ENCODE data around the gene CD59. TPM values are rescaled to one million over a fixed set of nuclear protein-coding genes. Genes with fewer than 3 reads are reported as not detected.
A peak's percentile ranks its signal among the peaks of the same experiment; 100 is the strongest.

Gene CD59
- total and polyA plus RNA-seq, 2 of the 13 experiments (the other 11 are each of a cell fraction or from before 2014, with no cell fraction given): 127 to 289 TPM

DNA sequence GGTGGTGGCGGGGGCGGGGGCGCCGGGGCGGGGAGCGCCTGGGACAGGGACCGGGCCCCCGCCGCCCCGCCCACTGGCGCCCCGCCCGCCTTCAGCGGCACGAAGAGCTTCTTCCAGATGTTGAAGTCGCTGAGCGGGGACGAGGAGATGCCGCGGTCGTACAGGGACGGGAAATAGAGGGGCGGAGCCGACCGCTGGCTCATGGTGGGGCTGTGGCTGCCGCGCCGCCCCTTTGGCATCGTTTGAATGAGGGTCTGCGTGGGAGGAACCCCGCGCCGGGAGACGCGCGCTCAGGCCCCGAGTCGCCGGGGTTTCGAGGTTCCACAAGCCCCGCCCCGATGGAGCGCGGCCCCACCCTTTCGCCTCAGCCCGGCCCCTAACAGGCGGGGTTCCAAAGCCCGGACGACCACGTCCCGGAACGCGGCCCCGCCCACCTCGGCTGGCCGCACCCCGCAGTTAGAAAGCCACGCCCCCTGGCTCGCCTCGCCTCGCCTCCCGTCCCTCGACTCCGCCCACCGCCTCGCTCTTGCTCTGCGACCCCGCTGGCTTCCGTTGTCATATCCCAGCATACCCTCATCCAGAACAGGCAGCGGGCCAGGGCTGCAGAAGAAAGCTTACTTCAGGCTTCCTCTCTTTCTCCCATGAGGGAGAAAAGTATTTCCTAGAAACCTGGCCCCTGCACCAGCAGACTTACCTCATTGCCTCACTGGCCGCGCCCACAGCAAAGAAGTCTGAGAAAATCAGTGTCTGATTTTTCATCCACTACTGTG is 35.5 kb downstream of the CD59 start, which contains the start of gene C11orf91 (continued):
- peak; percentile 76; the same call in 1 of the 2 replicates for TF ChIP-seq REPIN1 (CRISPR knock-in tag; IDR thresholded peaks at IDR 0.05; ENCODE audit: borderline replicate concordance, low read depth)
- peak; percentile 19; the same call in 1 of the 2 replicates for TF ChIP-seq ISL2 (CRISPR knock-in tag; IDR thresholded peaks at IDR 0.05)
- peak; percentile 78 for TF ChIP-seq TAF1 (CRISPR knock-in tag; IDR thresholded peaks at IDR 0.05)
- TF ChIP-seq IRF9 (CRISPR knock-in tag; IDR thresholded peaks at IDR 0.05; ENCODE audit: borderline replicate concordance): no peak
- peak; percentile 72 for TF ChIP-seq ZNF687 (CRISPR knock-in tag; IDR thresholded peaks at IDR 0.05)
- peak; percentile 97 for TF ChIP-seq KDM2A (CRISPR knock-in tag; IDR thresholded peaks at IDR 0.05; ENCODE audit: borderline replicate concordance, low read depth)
- no peak for TF ChIP-seq SP2 (CRISPR knock-in tag; IDR thresholded peaks at IDR 0.05)
- TF ChIP-seq POGZ (CRISPR knock-in tag; IDR thresholded peaks at IDR 0.05): peak; percentile 41
- peak; percentile 70; the same call in 1 of the 2 replicates for TF ChIP-seq ETV5 (CRISPR knock-in tag; IDR thresholded peaks at IDR 0.05; ENCODE audit: borderline replicate concordance)
- peak; percentile 31 for TF ChIP-seq AGO1 (IDR thresholded peaks at IDR 0.05; ENCODE audit: low read depth, low read length, poor library complexity, severe bottlenecking)
- TF ChIP-seq SRSF1 (optimal IDR thresholded peaks at IDR 0.05; ENCODE audit: low read depth, low read length): no peak
- TF ChIP-seq ATF7-NPFF (CRISPR knock-in tag; IDR thresholded peaks at IDR 0.05; ENCODE audit: low read depth): peak; percentile 56; the same call in 1 of the 2 replicates
- peak; percentile 25; the same call in 1 of the 2 replicates for TF ChIP-seq DMAP1 (CRISPR knock-in tag; IDR thresholded peaks at IDR 0.05)
- no peak for TF ChIP-seq KDM6A (CRISPR knock-in tag; IDR thresholded peaks at IDR 0.05; ENCODE audit: low read depth)
- TF ChIP-seq, protein P1, sequence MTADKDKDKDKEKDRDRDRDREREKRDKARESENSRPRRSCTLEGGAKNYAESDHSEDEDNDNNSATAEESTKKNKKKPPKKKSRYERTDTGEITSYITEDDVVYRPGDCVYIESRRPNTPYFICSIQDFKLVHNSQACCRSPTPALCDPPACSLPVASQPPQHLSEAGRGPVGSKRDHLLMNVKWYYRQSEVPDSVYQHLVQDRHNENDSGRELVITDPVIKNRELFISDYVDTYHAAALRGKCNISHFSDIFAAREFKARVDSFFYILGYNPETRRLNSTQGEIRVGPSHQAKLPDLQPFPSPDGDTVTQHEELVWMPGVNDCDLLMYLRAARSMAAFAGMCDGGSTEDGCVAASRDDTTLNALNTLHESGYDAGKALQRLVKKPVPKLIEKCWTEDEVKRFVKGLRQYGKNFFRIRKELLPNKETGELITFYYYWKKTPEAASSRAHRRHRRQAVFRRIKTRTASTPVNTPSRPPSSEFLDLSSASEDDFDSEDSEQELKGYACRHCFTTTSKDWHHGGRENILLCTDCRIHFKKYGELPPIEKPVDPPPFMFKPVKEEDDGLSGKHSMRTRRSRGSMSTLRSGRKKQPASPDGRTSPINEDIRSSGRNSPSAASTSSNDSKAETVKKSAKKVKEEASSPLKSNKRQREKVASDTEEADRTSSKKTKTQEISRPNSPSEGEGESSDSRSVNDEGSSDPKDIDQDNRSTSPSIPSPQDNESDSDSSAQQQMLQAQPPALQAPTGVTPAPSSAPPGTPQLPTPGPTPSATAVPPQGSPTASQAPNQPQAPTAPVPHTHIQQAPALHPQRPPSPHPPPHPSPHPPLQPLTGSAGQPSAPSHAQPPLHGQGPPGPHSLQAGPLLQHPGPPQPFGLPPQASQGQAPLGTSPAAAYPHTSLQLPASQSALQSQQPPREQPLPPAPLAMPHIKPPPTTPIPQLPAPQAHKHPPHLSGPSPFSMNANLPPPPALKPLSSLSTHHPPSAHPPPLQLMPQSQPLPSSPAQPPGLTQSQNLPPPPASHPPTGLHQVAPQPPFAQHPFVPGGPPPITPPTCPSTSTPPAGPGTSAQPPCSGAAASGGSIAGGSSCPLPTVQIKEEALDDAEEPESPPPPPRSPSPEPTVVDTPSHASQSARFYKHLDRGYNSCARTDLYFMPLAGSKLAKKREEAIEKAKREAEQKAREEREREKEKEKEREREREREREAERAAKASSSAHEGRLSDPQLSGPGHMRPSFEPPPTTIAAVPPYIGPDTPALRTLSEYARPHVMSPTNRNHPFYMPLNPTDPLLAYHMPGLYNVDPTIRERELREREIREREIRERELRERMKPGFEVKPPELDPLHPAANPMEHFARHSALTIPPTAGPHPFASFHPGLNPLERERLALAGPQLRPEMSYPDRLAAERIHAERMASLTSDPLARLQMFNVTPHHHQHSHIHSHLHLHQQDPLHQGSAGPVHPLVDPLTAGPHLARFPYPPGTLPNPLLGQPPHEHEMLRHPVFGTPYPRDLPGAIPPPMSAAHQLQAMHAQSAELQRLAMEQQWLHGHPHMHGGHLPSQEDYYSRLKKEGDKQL (CRISPR knock-in tag; IDR thresholded peaks at IDR 0.05; ENCODE audit: low read depth): 0 out of 2 replicates have a peak, but pooled peaks have one; percentile 25
- no peak for TF ChIP-seq FOXP1 (IDR thresholded peaks at IDR 0.05)
- peak; percentile 25; the same call in 1 of the 2 replicates for TF ChIP-seq FOXP1 (CRISPR knock-in tag; IDR thresholded peaks at IDR 0.05)

All from HepG2 (cell line).